DOHH2 (cell line): ENCODE results near the gene HES7.

Source experiments
- EZH2phosphoT487 ChIP-seq: fragments of 200-600 bp; sonication (generic); IDR thresholded peaks from 2 replicates; pipeline ENCODE4 v1.6.1; 2017; ENCODE audit warnings: borderline replicate concordance, mild to moderate bottlenecking, antibody characterized with exemption, low read length, moderate library complexity, mixed read lengths
- TF ChIP-seq, protein P1 (sequence below): fragments of 200-600 bp; sonication (generic); IDR thresholded peaks from one replicate; pipeline ENCODE4 v1.5.1; 2014; ENCODE audit warnings: antibody characterized with exemption, mild to moderate bottlenecking, low read depth, low read length; ENCODE audit not compliant: poor library complexity, severe bottlenecking

DNA sequence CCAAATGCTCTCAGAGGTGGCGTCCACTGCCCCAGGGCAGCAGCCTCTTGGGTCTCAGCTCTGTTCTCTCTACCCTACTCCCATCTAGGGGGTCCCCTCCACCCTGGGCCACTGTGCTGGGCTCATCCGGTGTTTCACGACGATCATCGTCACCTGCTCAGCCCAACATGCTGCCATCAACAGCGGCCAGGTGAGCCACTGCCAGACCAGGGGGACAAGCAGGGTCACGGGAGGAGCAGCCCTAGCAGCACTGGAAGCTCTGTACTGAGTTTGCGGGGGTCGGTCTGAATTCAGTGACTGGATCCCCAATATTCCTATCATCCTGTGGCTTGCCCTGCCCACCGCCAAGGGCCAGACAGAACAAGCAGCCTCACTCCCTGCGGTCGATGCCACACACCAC is 52.4 kb downstream of the HES7 start:
- TF ChIP-seq, protein P1, sequence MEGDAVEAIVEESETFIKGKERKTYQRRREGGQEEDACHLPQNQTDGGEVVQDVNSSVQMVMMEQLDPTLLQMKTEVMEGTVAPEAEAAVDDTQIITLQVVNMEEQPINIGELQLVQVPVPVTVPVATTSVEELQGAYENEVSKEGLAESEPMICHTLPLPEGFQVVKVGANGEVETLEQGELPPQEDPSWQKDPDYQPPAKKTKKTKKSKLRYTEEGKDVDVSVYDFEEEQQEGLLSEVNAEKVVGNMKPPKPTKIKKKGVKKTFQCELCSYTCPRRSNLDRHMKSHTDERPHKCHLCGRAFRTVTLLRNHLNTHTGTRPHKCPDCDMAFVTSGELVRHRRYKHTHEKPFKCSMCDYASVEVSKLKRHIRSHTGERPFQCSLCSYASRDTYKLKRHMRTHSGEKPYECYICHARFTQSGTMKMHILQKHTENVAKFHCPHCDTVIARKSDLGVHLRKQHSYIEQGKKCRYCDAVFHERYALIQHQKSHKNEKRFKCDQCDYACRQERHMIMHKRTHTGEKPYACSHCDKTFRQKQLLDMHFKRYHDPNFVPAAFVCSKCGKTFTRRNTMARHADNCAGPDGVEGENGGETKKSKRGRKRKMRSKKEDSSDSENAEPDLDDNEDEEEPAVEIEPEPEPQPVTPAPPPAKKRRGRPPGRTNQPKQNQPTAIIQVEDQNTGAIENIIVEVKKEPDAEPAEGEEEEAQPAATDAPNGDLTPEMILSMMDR: no peak
- TF ChIP-seq EZH2phosphoT487: no peak
